ENCODE results near the gene CDH11. TPM values are rescaled to one million over a fixed set of nuclear protein-coding genes. Genes with fewer than 3 reads are reported as not detected.

Gene CDH11
- total RNA-seq, 1 donor from 2014 or later, result not detected

DNA sequence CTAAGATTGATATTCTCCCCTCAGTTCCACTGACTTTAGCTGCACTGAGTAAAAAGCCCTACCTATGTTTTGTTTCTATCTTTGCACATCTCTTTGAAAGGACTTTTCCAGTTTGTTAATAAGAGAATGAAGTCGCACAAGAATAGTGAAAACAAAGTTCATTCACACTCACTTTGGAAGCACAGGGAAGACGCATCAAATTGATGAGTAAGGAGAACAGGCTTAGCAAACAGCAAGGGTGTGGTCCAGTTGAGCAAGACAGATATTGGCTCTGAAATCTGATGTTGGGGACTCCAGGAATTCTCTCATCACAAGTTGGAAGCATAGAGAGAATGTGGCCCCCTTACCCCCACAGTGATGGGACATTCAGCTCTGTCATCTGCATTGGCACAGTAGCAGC, 221.3 kb downstream of the CDH11 start:
- H3K9me3 Mint-ChIP-seq, result peaks cover 4% of the 10 kb centered on the region
- no peak overlapping the region for H3K27ac Mint-ChIP-seq
- DNase-seq, result no peak
- no peak overlapping the region for H3K4me3 Mint-ChIP-seq
- no peaks in the 10 kb centered on the region for H3K4me1 Mint-ChIP-seq
- intact Hi-C loops (cut with micrococcal nuclease), result no loop called here
- H3K36me3 Mint-ChIP-seq (ENCODE audit: low read depth), result no peaks in the 10 kb centered on the region
- no peaks in the 10 kb centered on the region for H3K27me3 Mint-ChIP-seq

- H3K4me1 Mint-ChIP-seq, result no peaks in the 10 kb centered on the region
- no peak overlapping the region for H3K27ac Mint-ChIP-seq
- no peaks in the 10 kb centered on the region for H3K27me3 Mint-ChIP-seq
- H3K36me3 Mint-ChIP-seq (ENCODE audit: low read depth), result no peaks in the 10 kb centered on the region
- no peak for DNase-seq
- peaks cover 4% of the 10 kb centered on the region for H3K9me3 Mint-ChIP-seq
- H3K4me3 Mint-ChIP-seq, result no peak overlapping the region
- intact Hi-C loops (cut with micrococcal nuclease), result no loop called here
These were observed 221.8 kb downstream of the CDH11 start for GRCh38 chr16:64900019-64900418.

- intact Hi-C loops (cut with micrococcal nuclease), result no loop called here
- H3K36me3 Mint-ChIP-seq (ENCODE audit: low read depth), result no peaks in the 10 kb centered on the region
- peaks cover 11% of the 10 kb centered on the region for H3K9me3 Mint-ChIP-seq
- no peak overlapping the region for H3K4me3 Mint-ChIP-seq
- H3K27me3 Mint-ChIP-seq, result no peaks in the 10 kb centered on the region
- no peaks in the 10 kb centered on the region for H3K4me1 Mint-ChIP-seq
- DNase-seq, result no peak
- H3K27ac Mint-ChIP-seq, result no peak overlapping the region
These were observed 223.7 kb downstream of the CDH11 start for GRCh38 chr16:64898159-64898558.

Measured in activated CD4-positive, alpha-beta T cell treated with anti-CD3 and anti-CD28 coated beads, Interleukin-2, amount 10 ng/mL, durations not matched to agents 24 days and 14 days (primary cell).